ENCODE data around the gene ACAD11.

The ACAD11 gene

GRCh38 chr3:132521901-132522300 lies 137.7 kb downstream of the ACAD11 start:
- no peak overlapping the region for H3K4me3 ChIP-seq (ENCODE audit: low read depth, low read length)
- TF ChIP-seq CTCF (IDR thresholded peaks at IDR 0.05), result no peak
- H3K79me2 ChIP-seq, result no peaks in the 10 kb centered on the region
- H3K9ac ChIP-seq, result no peak overlapping the region
- H3K27ac ChIP-seq, result no peak overlapping the region
- H3K36me3 ChIP-seq (ENCODE audit: control insufficient read depth, insufficient read depth, low read length), result no peaks in the 10 kb centered on the region
- H2AFZ ChIP-seq, result no peak overlapping the region
- H3K27me3 ChIP-seq (ENCODE audit: control insufficient read depth, insufficient read depth, low read length), result no peaks in the 10 kb centered on the region
- H3K9me3 ChIP-seq (ENCODE audit: control insufficient read depth, low read length), result no peaks in the 10 kb centered on the region
- no peak overlapping the region for H3K4me2 ChIP-seq (ENCODE audit: low read length)
- no peaks in the 10 kb centered on the region for H3K4me1 ChIP-seq

GRCh38 chr3:132519914-132520313 lies 139.7 kb downstream of the ACAD11 start:
- H3K4me1 ChIP-seq, result no peaks in the 10 kb centered on the region
- no peak overlapping the region for H2AFZ ChIP-seq
- H3K4me2 ChIP-seq (ENCODE audit: low read length), result no peak overlapping the region
- H3K4me3 ChIP-seq (ENCODE audit: low read depth, low read length), result no peak overlapping the region
- no peaks in the 10 kb centered on the region for H3K9me3 ChIP-seq (ENCODE audit: control insufficient read depth, low read length)
- H3K79me2 ChIP-seq, result no peaks in the 10 kb centered on the region
- no peak overlapping the region for H3K9ac ChIP-seq
- TF ChIP-seq CTCF (IDR thresholded peaks at IDR 0.05), result no peak
- no peaks in the 10 kb centered on the region for H3K27me3 ChIP-seq (ENCODE audit: control insufficient read depth, insufficient read depth, low read length)
- H3K36me3 ChIP-seq (ENCODE audit: control insufficient read depth, insufficient read depth, low read length), result no peaks in the 10 kb centered on the region
- no peak overlapping the region for H3K27ac ChIP-seq

- Histone ChIP-seq H2AFZ (no peak overlapping the region), H3K4me3 (ENCODE audit: low read depth, low read length) (no peak overlapping the region), H3K4me2 (ENCODE audit: low read length) (no peak overlapping the region), H3K27me3 (ENCODE audit: control insufficient read depth, insufficient read depth, low read length) (no peaks in the 10 kb centered on the region), H3K9me3 (ENCODE audit: control insufficient read depth, low read length) (no peaks in the 10 kb centered on the region), H3K27ac (no peak overlapping the region), H3K9ac (no peak overlapping the region), H3K4me1 (no peaks in the 10 kb centered on the region), H3K36me3 (ENCODE audit: control insufficient read depth, insufficient read depth, low read length) (no peaks in the 10 kb centered on the region), H3K79me2 (no peaks in the 10 kb centered on the region)
- no peak for TF ChIP-seq CTCF (IDR thresholded peaks at IDR 0.05)
Measured at GRCh38 chr3:132517311-132517710, 142.3 kb downstream of the ACAD11 start.

- Histone ChIP-seq H3K27me3 (ENCODE audit: control insufficient read depth, insufficient read depth, low read length) (no peaks in the 10 kb centered on the region), H3K27ac (no peak overlapping the region), H2AFZ (no peak overlapping the region), H3K36me3 (ENCODE audit: control insufficient read depth, insufficient read depth, low read length) (no peaks in the 10 kb centered on the region), H3K4me3 (ENCODE audit: low read depth, low read length) (no peak overlapping the region), H3K4me2 (ENCODE audit: low read length) (no peak overlapping the region), H3K9me3 (ENCODE audit: control insufficient read depth, low read length) (no peaks in the 10 kb centered on the region), H3K79me2 (no peaks in the 10 kb centered on the region), H3K9ac (no peak overlapping the region), H3K4me1 (no peaks in the 10 kb centered on the region)
- no peak for TF ChIP-seq CTCF (IDR thresholded peaks at IDR 0.05)
Measured at GRCh38 chr3:132513057-132513456, 146.6 kb downstream of the ACAD11 start.

GRCh38 chr3:132509506-132509905 lies 150.1 kb downstream of the ACAD11 start:
- Histone ChIP-seq H2AFZ (no peak overlapping the region), H3K27me3 (ENCODE audit: control insufficient read depth, insufficient read depth, low read length) (no peaks in the 10 kb centered on the region), H3K9ac (no peak overlapping the region), H3K4me3 (ENCODE audit: low read depth, low read length) (no peak overlapping the region), H3K27ac (no peak overlapping the region), H3K36me3 (ENCODE audit: control insufficient read depth, insufficient read depth, low read length) (no peaks in the 10 kb centered on the region), H3K4me2 (ENCODE audit: low read length) (no peak overlapping the region), H3K79me2 (no peaks in the 10 kb centered on the region), H3K4me1 (no peaks in the 10 kb centered on the region), H3K9me3 (ENCODE audit: control insufficient read depth, low read length) (no peaks in the 10 kb centered on the region)
- no peak for TF ChIP-seq CTCF (IDR thresholded peaks at IDR 0.05)
